HG03139 (cell line): Measurements from ENCODE around the gene NODAL.

Experiments
- ATAC-seq: cut with Tn5 transposase; IDR thresholded peaks from one replicate; pipeline ENCODE4 v1.9.1; 2021; ENCODE audit not compliant: unreplicated experiment

Gene NODAL

DNA sequence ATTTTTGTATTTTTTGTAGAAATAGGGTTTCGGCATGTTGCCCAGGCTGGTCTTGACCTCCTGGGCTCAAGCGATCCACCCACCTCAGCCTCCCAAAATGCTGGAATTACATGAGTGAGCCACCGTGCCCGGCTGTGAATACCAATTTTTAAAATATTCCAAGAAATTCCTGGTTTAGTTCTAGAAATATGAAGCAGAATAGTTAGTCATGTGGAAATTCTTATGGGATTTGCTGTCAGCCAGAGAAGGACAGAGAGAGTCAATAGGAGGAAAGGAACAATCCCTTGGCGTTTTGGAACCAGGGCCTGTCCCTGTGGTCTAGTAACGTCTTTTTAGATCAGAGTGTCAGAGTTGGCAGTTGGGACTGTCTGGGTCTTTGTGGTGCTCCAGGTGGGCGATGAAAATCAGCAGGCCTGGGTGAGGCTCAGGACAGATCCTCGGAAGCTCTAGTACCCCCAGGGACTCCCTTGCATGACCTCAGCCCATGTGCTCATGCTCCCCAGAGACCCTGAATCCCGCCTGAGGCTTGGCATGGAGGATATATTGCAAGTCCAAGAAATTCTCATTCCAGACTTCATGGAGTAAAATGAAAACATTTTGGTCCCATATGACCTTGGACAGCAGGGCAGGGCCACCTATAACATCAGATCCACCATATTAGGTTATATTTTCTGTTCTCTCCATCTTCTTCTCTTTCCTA, 7.8 kb downstream of the NODAL start:
- no peak for ATAC-seq

DNA sequence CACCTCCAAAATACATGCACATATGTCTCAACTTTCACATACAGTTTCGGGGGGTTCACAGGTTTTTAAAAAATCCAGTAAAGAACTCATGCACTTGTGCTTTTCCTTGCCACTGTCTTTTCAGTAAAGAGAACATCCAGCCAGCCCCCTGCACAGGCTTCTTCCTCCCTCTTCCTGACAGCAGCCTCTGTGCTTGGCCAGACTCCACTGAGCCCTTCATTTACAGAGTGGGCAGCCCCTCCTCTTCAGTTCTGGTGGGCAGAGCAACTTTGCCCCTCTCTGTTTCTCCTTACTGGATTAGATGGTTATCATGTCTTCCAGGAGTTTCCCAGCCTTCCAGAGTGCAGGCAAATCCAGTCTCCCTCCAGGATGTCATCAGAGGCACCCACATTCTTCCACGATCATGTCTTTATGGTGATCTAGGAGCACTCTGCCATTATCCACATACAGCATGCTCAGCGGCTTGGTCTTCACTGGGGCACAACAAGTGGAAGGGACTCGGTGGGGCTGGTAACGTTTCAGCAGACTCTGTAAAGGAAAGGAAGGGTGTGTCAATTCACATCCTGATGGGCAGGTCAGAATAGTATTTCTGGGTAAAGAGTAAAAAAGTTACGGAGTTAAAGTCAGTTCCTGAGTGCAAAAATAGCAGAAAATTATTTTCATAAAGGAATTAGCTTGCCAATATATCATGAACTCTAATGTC, 8.8 kb downstream of the NODAL start:
- no peak for ATAC-seq

DNA sequence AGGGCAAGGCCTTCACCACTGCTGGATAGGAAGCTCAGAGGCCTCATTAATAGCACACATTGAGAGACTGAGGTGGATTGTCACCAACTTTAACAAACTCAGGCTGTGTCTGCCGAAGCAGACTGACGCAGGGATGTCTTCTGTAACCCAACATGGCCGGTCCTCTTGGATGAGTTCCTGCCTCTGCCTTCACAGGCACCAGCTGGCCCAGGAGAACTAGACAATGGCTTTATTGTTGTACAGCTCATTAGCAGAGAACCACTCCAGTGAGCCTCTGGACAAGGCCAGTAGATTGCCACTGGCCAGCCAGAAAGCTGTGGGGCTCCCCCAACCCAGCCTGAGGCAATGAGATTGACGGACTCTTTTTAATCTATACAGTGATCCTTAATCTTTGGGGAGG, 9.4 kb downstream of the NODAL start:
- ATAC-seq: no peak

DNA sequence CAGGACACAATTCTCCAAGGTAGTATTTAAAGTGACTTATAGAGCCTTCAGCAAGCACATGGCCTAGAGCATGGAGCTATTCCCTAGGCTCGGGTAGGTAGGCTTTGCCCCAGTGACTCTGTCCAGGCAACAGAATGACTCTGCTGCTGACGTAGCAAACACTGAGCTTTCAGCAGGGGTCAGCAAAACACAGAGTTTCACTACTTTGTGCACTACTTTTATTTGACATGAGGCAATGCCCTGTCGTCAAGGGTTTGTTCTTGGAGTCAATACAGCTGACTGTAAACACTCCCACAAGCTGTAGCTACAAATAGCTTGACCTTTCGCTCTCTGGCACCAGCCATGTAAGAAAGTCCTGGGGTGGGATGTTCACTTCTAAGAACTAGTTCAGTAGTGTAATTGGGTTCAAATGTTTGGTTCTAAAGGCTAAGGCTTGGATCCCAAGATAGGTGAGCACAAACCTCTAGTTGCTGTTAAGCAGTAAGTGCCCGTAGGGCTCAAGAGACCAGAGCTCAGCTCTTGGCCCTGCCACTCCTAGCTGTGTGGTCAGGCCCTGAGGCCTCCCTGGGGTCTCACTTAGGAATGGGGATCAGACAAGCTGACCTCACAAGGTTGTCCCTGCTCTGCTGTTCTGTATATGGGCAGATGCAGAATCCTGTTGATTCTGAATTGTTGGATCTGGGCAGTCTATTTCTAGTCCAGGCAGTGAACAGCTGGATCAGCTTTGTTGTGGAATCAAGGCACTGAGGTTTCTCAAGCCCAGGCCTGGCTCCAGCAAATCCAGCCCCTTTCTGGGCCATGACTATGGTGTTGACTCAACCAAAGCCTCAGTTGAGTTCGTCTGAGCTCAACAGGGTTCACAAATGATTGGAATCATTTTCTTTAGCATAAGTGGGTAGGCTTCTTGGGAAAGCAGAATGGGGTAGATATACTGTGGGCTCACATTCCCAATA, 10.7 kb downstream of the NODAL start:
- ATAC-seq: no peak

DNA sequence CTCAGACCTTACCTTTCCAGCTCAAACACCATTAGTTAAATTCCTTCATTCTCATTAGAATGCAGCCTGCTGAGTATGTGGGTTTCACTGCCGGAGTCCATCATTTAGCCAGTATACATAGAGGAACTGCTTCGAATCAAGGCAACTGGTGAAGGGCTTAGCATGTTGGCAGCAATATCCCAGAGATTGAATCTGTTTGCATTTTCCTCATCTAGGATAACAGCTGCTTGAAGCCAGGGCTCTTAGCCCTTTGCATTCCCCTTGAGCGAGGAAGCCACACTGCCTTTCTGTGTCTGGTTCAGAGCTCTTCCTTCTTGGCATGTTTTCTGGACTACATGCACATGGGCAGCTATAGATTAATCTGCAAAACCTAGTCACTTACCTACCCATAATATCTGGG, 14.7 kb downstream of the NODAL start:
- no peak for ATAC-seq

DNA sequence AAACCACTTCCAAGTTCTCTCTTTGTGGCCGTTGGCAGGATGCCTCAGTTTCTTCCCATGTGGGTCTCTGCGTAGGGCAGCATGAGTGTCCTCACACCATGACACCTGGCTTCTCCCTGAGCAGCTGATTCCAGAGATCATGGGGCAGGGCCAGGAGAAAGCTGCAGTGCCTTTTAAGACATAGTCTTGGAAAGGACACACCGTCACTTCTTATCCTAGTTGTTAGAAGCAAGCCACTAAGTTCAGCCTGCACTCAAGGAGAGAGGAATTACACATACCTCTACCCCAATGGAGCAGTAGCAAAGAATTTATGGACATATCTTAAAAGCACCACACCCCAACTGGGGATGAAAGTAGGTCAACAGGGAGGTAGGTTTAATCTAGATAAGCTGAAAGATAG, 16.4 kb downstream of the NODAL start:
- no peak for ATAC-seq

DNA sequence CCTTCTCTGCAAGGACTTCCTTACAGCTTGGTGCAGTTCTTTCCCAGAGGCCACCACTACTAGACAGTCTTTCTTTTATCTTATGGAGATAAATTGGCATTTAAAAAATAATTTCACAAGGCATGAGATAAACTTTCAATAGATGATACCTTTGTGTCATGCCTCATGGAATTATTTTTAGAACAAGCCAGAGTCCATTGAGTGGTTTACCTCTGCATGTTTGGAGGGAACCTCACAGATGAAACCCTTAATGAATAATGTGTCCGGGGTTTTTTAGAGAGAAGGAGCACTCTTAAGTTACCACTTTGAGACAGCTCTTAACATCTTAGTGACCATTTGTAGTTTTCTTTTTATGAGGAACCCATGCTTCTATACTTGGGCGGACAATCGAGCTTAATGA, 17.2 kb downstream of the NODAL start:
- no peak for ATAC-seq

DNA sequence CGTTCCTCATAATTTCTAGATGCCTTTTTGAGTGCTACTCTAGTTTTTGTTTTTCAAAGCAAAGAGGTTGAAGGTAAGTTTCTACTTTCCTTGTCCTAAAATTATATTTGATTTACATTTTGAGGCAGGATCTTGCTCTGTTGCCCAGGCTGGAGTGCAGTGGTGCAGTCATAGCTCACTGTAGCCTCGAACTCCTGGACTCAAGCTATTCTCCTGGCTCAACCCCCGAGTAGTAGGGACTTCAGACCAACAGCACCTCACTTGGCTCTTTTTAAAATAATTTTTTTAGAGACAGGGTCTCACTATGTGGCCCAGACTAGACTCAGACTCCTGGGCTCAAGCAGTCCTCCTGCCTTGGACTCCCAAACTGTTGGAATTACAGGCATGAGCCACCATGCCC, 22.8 kb downstream of the NODAL start:
- ATAC-seq: no peak

DNA sequence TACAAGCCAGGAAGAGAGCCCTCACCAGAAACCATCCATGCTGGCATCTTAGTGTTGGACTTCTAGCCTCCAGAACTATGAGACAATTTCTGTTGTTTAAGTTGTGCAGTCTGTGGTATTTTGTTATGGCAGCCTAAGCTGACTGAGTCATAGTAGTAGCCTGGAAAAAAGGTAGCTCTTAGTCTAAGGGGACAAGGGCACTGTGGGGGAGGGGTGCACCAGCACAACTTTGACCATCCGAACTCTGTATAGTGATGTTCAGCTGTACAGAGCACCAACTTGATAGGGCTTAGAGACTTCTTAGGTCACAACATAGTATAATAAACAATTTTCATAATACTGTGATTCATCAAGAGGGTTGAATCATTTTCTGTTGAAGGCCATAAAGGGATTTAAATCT, 23.3 kb downstream of the NODAL start:
- ATAC-seq: no peak

DNA sequence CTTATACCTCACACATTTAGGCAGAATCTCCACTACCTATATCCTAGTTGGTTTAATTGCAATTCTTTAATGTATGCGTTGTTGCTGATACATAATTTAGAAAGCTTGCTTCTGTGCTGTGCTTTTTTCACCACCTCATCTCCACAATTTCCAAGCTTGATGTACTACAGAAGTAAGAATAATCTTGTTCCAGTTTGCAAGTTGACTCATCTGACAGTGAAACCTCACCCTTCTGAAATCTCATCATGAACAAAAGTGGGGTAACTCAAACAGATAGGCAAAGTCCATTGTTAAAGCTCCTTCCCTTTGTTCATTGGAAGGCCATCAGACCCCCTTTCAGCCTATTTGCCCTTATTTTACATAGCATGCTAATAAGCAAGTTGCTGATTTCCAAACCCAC, 23.9 kb downstream of the NODAL start:
- no peak for ATAC-seq

DNA sequence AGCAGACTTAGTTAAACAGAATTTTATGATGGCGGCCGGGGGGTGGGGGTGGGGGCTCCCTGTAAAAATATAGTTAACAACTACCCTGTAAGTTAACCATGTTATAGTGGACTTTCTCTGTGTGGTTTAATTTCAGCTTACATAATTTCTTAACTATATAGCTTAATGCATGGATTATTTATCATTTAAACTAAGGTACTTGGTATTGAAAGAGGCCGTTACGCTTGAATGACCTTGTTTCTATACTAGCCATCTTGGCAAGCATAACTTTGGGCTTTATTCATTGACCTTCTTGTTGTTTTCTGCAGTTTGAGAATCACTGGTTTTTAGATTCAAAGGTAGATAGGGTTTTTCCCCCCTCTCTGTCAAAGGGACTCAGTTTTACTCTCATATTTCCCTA, 29.1 kb downstream of the NODAL start:
- no peak for ATAC-seq

DNA sequence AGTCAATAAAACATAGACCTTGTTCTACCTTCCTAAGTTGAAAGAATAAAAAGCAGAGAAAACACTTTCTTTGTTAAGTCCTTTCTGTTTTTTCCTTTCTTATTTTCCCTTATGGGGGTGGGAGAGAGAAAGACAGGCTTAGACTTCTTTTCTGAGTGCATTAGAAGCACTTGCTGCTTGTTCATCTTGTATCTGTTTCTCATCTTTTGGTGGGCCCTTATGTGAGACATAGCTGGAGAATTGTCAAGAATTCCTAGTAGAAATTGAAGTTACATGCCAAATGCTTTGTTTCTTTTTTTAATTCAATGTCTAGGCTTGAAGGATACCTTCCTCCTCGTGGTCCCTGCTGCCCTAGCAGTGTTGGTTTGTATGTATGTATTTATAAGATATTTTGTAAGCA, 30.9 kb downstream of the NODAL start:
- no peak for ATAC-seq

DNA sequence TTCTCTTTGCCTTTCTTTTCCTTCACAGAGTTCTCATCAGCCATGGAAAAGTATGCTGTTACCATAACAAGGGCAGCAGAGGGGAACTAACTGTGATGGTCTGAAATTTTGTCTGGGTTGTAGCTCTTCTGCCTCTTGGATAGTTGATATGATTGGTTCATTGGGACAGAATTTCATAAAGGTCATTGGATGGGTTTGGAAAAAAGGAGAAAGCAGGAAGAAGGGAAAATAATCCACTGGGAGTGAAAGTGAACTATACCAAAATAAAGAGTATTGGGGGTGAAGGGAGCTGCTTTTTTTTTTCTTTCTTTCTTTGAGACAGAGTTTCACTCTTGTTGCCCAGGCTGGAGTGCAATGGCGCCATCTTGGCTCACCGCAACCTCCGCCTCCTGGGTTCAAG, 31.7 kb downstream of the NODAL start:
- no peak for ATAC-seq

DNA sequence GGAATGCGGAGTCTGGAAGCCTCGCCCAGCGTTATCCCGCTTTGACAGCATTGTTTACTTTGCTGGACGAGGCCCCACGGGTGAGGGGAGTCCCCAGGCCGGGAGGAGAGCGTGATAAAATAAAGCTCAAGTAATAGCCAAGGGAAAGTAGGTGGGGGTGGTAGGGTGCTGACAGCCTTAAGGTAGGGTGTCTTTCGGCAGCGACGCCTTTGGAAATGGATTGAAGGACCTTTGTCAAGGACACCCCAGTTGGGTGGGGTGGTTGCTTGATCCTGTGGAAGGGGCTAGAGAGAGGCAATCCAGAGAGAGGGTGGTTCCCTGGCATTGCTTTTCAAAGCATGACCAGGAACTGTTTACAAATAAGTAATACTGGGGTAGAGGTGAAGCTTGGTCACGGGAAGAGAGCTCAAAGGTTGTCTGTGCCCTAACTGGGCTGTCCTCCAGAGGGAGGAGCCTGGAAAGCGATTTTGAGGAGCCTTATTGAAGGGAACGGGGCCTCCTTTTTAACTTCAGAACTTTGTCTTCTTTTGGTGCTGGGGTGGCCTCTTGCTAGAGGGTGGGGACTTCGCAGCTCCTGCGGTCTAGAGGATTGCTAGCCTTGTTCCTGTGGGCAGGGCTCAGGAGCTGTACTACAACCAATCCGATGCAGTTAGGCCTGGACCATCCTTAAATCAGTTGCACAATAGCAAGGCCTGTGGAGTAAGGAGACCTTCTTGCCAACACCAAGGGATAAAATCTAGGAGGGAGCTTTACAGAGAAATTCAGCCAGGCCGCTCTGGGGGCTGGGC, 36.2 kb downstream of the NODAL start:
- no peak for ATAC-seq

DNA sequence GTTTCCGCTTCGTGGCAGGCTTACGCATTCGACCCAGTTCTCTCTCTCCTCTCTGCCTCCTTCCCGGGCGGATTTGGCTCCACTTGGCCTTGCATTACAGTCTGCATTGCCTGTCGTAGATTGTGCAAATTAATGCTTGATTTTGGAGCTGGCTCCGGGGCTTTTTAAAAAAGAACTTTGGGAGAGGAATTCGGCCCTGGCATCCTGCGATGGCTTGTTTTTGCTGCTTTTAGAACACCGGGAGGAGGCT, 36.8 kb downstream of the NODAL start:
- ATAC-seq: no peak

DNA sequence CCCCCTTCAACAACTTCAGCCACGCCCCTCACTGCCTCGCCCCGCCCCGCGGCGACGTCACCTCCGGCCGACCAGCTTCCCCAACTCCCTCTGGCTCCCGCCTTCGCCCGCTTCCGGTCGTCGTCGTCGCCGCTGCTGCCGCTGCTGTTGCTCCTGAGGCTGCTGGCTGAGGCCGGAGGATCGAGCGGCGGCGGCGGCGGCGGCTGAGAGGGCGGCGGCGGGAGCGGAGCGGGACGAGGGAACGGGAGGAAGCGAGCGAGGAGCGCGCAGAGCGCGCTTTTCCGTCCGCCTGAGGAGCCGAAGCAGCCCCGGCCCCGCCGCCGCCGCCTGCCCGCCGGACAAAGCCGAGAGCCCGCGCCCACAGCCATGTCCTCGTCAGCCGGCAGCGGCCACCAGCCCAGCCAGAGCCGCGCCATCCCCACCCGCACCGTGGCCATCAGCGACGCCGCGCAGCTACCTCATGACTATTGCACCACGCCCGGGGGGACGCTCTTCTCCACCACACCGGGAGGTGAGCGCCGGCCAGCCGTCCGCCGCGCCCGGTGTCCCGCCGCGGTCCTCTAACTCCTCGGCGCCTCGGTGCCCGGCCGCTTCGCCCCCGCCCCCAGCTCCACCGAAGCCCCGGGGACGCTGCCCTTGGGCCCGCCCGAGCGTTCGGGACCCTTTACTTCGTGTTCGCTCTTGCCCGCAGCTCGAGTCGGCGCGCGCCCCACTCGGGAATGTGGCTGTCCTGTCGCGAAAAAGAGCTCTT, 37.3 kb downstream of the NODAL start, which contains the start of gene EIF4EBP2:
EIF4EBP2 (plus strand) TSS at position 110 of the 751 bp plus-strand sequence; CDS start at position 367, 257 bp downstream.
- peak; percentile 74 for ATAC-seq

DNA sequence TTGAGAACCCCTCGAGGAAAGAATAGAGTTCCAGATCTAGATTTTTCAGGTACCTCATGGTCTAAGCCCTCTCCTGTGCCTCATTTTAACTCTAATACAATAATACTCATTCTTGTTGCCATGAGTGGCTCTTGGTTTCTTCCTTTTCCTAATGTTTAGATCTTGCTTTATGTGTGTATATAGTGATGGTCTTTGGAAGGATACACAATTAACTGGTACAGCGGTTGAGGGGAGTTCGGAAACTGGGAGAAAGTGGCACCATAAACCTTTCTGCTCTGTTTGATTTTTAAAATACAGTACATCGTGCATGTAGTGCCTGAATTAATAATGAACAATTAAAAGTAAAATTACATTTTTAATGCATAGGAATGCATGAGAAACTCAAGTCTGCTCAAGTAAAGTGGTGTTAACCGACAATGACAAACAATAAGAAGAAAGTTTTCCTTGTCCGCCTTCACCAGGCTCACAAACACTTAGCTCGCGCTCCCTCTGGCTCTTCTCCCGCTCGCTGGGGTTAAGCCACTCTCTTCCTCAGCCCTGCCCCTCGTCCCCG, 37.9 kb downstream of the NODAL start:
- no peak for ATAC-seq

DNA sequence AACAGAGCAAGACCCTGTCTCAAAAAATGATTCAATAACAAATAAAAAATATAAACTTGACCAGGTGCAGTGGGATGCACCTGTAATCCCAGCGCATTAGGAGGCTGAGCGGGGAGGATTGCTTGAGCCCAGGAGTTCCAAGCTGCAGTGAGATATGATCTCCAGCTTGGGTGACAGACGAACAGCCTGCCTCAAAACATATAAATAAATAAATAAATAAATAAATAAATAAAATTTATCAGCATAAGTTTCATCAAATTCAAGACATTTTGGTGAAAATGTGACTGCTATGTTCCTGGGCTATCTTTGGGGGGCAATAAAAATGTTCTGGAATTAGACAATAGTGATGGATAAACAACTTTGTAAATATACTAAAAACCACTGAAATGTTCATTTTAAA, 42.3 kb downstream of the NODAL start:
- no peak for ATAC-seq

DNA sequence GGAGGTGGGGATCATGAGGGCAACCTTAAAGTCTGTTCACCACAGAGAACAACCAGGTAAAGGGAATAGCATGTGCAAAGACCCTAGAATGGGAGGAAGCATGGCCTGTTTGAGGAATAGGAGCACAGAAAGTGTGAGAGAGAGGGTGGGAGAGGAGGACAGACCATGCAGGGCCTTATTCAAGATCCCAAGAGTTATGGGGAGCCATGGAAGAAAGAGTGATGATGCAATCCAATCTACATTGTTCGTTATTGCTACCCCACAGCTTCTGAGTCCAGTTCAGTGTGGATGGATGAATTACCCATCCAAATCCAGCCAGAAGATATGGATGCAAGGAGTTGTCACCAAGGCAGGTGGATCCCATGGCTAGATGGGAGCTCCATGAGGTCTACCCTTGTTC, 45.3 kb downstream of the NODAL start:
- no peak for ATAC-seq

DNA sequence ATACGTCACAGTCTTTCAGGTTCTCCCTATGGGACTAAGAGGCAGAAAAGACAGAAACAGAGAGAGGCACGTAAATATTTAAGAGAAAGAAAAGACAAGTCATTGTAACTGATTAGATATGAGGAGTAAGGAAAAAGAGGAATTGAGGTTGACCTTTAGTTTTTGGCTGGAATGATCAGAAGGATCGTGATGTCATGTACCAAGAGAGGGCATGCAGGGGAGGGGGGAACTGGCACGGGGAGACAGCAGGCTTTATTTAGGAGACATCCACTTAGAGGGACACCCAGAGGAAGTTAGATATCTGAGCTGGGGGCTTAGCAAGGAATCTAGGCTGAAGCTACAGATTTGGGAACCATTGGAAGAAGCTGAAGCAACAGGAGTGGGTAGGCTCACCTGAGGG, 49.8 kb downstream of the NODAL start:
- no peak for ATAC-seq
